ENCODE data around the gene GRHL1.

Gene GRHL1

DNA sequence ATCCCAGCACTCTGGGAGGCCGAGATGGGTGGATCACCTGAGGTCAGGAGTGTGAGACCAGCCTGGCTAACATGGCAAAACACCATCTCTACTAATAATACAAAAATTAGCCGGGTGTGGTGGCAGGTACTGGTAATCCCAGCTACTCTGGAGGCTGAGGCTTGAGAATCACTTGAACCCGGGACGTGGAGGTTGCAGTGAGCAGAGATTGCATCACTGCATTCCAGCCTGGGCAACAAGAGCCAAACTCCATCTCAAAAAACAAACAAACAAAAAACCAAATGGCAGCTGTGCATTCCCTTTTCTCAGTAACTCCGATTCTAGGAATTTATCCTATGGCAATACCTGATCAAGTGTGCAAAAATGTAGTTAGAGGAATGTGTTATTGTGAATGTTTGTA is 4.7 kb upstream of the GRHL1 start:
- DNase-seq (ENCODE audit: low read depth), result no peak
- TF ChIP-seq, protein P1, sequence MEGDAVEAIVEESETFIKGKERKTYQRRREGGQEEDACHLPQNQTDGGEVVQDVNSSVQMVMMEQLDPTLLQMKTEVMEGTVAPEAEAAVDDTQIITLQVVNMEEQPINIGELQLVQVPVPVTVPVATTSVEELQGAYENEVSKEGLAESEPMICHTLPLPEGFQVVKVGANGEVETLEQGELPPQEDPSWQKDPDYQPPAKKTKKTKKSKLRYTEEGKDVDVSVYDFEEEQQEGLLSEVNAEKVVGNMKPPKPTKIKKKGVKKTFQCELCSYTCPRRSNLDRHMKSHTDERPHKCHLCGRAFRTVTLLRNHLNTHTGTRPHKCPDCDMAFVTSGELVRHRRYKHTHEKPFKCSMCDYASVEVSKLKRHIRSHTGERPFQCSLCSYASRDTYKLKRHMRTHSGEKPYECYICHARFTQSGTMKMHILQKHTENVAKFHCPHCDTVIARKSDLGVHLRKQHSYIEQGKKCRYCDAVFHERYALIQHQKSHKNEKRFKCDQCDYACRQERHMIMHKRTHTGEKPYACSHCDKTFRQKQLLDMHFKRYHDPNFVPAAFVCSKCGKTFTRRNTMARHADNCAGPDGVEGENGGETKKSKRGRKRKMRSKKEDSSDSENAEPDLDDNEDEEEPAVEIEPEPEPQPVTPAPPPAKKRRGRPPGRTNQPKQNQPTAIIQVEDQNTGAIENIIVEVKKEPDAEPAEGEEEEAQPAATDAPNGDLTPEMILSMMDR (IDR thresholded peaks at IDR 0.05; ENCODE audit: low read depth, low read length, missing control alignments), result no peak
- no peak overlapping the region for H3K4me3 ChIP-seq (ENCODE audit: low read depth, low read length)

DNA sequence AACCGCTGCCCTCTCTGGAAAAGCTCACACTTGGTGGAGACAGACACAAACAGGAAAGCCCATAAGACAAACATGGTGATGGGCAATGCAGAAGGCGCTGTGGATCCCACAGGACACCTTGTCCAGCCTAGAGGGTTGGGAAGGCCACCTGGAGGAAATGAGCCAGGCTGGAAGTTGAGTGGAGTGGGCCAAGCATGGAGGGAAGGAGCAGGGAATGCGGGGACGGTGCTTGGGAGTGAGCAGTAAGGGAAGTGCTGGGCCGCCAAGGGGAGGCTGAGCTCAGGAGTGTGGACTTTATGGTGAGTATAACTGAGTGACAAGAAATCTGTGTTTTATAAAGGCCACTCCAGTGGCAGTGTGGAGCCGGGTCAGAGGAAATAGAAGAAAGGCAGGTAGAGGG is 2.8 kb upstream of the GRHL1 start:
- no peak for DNase-seq (ENCODE audit: low read depth)
- TF ChIP-seq, protein P1 (IDR thresholded peaks at IDR 0.05; ENCODE audit: low read depth, low read length, missing control alignments), result no peak
- H3K4me3 ChIP-seq (ENCODE audit: low read depth, low read length), result no peak overlapping the region

DNA sequence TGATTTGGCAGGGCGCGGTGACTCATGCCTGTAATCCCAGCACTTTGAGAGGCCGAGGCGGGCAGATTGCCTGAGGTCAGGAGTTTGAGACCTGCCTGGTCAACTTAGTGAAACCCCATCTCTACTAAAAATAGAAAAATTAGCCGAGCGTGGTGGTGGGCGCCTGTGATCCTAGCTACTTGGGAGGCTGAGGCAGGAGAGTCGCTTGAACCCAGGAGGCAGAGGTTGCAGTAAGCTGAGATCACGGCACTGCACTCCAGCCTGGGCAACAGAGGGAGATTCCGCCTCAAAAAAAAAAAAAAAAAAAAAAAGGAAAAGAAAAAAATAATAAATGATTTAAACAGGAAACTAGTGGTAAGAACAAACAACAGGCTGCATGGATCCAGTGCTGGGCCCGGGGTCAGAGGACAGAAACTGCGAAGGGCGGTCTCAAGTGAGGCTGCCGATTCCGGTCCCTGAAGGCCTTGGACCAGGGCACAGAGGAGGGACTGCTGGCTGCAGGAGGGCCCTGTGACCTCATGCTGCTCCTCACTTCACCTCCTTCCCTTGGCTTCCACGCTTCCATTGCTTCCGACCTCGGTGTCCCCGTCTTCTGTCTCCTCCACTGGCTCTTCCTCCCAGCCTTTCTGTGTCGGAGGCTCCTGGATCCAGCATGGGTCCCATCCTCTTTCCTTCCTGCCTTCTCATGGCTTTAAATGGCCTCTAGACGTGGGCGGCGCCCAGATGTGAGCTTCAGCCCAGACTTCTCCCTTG is 2.1 kb upstream of the GRHL1 start:
- TF ChIP-seq, protein P1 (IDR thresholded peaks at IDR 0.05; ENCODE audit: low read depth, low read length, missing control alignments), result no peak
- no peak overlapping the region for H3K4me3 ChIP-seq (ENCODE audit: low read depth, low read length)
- DNase-seq (ENCODE audit: low read depth), result no peak

DNA sequence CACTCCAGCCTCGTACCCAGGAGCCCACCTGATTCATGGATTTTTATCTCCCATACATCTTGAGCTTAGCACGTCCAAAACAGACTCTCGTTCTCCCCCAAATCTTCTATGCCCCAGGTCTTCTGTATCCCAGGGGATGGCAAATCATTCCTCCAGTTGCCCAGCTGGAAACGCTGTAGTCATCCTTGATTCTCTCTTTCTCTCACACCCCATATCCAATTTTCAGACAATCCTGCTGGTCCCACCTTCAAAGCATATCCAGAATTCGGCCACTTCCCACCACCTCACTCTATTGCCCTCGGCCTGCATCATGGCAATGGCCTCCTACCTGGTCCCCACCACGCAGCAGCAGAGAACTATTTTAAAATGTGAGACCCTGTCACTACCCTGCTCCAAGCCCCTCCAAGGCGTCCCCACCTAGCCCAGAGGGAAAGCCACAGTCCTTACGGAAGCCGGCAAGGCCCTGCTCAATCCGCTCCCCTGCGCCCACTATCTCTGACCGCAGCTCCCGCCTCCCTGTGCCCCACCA is 1.4 kb upstream of the GRHL1 start:
- no peak for DNase-seq (ENCODE audit: low read depth)
- TF ChIP-seq, protein P1 (IDR thresholded peaks at IDR 0.05; ENCODE audit: low read depth, low read length, missing control alignments), result no peak
- no peak overlapping the region; the same call in 1 of the 2 replicates for H3K4me3 ChIP-seq (ENCODE audit: low read depth, low read length)

DNA sequence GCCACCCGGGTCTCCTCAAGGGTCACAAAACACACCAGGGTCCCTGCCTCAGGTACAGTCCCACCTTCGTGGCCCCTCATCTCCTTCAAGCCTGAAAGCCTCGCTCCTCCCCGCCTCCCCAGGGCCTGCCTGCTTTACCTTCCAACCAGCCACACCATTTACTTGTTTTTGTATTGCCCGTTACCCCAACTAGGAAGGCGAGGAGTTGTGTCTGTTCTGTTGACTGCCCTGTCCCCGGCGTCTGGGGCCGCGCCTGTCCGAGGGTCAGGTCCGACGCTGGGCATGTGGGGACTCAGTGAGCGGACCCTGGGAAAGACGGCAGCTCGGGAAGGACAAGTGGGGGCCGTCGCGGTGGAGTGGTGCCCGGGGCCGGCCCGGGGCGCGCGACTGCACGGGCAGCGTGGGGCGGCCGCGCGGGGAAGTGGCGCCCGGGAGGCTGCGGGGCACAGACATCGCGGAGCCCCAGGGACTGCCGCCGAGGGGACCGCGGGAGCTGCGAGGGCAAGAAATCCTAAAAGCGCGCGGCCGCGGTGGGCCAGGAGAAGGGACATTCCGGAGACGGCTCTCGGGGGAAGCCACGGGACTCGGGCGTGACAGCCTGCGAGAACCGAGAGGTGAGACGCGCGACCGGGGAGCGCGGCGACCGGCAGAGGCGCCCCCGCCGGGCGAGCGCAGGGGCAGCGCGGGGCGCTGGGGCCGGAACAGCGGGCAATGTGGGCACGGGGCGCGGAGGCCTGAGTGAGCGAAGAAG is 797 bp upstream of the GRHL1 start:
- TF ChIP-seq, protein P1 (IDR thresholded peaks at IDR 0.05; ENCODE audit: low read depth, low read length, missing control alignments), result peak; percentile 4
- DNase-seq (ENCODE audit: low read depth), result no peak
- H3K4me3 ChIP-seq (ENCODE audit: low read depth, low read length), result peak overlapping the region; percentile 64

DNA sequence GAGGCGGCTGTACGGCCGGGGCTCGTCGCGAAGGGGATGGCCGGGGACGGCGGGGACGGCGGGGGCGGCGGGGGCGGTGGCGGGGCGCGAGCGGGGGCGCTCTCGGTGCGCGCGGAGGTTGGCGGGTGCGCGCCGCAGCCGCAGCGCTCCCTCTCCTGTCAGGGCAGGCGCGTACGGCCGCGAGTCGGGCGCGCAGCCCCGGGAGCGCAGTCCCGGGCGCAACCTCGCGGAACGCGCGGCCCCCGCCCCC is 296 bp upstream of the GRHL1 start:
- peak overlapping the region; percentile 64 for H3K4me3 ChIP-seq (ENCODE audit: low read depth, low read length)
- DNase-seq (ENCODE audit: low read depth), result no peak
- TF ChIP-seq, protein P1 (IDR thresholded peaks at IDR 0.05; ENCODE audit: low read depth, low read length, missing control alignments), result no peak
